ENCODE data around the gene RSF1. TPM values are rescaled to one million over a fixed set of nuclear protein-coding genes. Genes with fewer than 3 reads are reported as not detected.
A peak's percentile ranks its signal among the peaks of the same experiment; 100 is the strongest.

RSF1 gene
- total RNA-seq, 1 donor from 2014 or later: 45.3 TPM

- Mint-ChIP-seq H3K27me3 (no peaks in the 10 kb centered on the region), H3K4me1 (peaks cover 11% of the 10 kb centered on the region), H3K36me3 (ENCODE audit: low read depth) (peaks cover 41% of the 10 kb centered on the region), H3K27ac (no peak overlapping the region), H3K9me3 (peaks cover 7% of the 10 kb centered on the region), H3K4me3 (no peak overlapping the region)
- no peak for DNase-seq
- intact Hi-C loops (cut with micrococcal nuclease): no loop called here
Measured at GRCh38 chr11:77789061-77789730, 31.3 kb downstream of the RSF1 start.

DNA sequence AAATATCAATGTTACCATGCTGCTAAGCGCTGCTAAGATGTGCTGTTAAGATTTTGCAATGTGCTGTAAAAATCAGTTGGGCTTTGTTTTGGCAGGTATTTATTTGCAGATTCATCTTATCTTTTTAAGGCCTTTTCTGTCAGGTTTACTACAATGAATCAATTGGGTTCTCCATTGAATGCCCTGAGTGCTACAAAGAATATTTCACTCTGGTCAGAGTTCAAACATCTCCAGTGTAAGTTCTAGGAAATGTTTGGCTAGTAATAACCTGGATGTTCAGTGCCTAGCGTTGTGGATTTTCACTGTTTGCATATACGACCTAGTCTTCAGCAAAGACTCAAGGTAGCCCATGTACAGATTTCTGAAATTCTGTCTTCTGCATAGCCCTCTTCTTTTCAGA lies 36.0 kb downstream of the RSF1 start:
- intact Hi-C loops (cut with micrococcal nuclease): no loop called here
- peaks cover 10% of the 10 kb centered on the region for H3K36me3 Mint-ChIP-seq (ENCODE audit: low read depth)
- H3K9me3 Mint-ChIP-seq: no peaks in the 10 kb centered on the region
- peaks cover 8% of the 10 kb centered on the region for H3K4me1 Mint-ChIP-seq
- no peaks in the 10 kb centered on the region for H3K27me3 Mint-ChIP-seq
- H3K4me3 Mint-ChIP-seq: no peak overlapping the region
- H3K27ac Mint-ChIP-seq: no peak overlapping the region
- no peak for DNase-seq

DNA sequence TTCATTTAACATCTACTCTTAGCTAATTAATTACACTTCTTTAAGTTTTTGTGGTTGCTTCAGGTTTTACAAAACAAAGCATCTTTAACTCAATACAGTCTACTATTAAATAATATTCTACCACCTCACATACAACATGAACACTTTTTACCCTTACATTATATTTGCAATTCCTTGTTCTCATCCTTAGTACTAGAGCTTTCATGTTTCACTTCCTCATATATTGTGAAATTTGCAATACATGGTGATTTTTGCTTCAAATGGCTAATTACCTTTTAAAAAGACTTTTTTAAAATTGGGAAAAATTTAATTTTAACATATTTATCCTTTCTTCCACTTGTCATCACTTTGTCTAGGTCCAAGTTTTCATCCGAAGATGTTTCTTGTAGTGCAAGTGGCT lies 37.5 kb downstream of the RSF1 start:
- Mint-ChIP-seq H3K4me3 (no peak overlapping the region), H3K36me3 (ENCODE audit: low read depth) (peaks cover 5% of the 10 kb centered on the region), H3K27me3 (no peaks in the 10 kb centered on the region), H3K27ac (no peak overlapping the region), H3K4me1 (peaks cover 5% of the 10 kb centered on the region), H3K9me3 (no peaks in the 10 kb centered on the region)
- no peak for DNase-seq
- intact Hi-C loops (cut with micrococcal nuclease): no loop called here

GRCh38 chr11:77779935-77780334 lies 40.6 kb downstream of the RSF1 start:
- peak; percentile 41 for DNase-seq
- Mint-ChIP-seq H3K4me1 (peaks cover 8% of the 10 kb centered on the region), H3K27ac (no peak overlapping the region), H3K27me3 (no peaks in the 10 kb centered on the region), H3K4me3 (no peak overlapping the region), H3K36me3 (ENCODE audit: low read depth) (peaks cover 1% of the 10 kb centered on the region), H3K9me3 (no peaks in the 10 kb centered on the region)
- intact Hi-C loops (cut with micrococcal nuclease): no loop called here

DNA sequence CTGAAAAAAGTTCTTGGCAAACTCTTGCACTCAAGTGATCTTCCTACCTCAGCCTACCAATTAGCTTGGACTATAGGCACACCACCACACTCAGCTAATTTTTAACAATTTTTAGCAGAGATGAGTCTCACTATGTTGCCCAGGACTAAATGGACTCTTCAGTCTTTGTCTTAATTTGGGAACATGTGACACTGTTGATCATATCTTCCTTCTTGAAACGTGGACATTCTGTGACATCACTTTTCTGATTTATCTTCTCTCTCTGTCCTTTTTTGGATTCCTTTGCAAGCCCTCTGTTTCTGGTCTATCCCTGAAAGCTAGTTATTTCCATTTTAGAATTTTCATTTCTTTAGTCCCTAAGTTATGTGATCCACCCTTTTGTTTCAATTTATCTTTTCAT lies 42.0 kb downstream of the RSF1 start:
- Mint-ChIP-seq H3K36me3 (ENCODE audit: low read depth) (no peaks in the 10 kb centered on the region), H3K4me3 (no peak overlapping the region), H3K27me3 (no peaks in the 10 kb centered on the region), H3K27ac (no peak overlapping the region), H3K4me1 (peaks cover 8% of the 10 kb centered on the region), H3K9me3 (no peaks in the 10 kb centered on the region)
- no peak for DNase-seq
- intact Hi-C loops (cut with micrococcal nuclease): no loop called here

DNA sequence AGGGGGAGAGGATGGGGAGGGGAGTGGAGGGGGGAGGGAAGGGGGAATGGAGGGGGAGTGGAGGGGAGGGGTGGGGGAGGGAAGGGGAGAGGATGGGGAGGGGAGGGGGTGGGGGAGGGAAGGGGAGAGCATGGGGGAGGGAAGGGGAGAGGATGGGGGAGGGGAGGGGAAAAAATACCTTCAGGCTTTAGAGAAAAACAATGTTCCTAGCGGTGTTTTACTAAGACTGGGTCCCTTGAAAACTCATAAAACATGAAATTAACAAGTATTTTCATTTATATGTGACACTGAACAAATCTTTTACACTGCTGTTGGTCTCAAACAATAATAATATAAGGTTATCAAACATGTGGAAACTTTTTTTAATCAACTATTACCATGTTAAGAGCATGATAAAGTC lies 42.4 kb downstream of the RSF1 start:
- intact Hi-C loops (cut with micrococcal nuclease): no loop called here
- no peaks in the 10 kb centered on the region for H3K9me3 Mint-ChIP-seq
- peaks cover 8% of the 10 kb centered on the region for H3K4me1 Mint-ChIP-seq
- no peaks in the 10 kb centered on the region for H3K27me3 Mint-ChIP-seq
- H3K4me3 Mint-ChIP-seq: no peak overlapping the region
- no peak for DNase-seq
- H3K27ac Mint-ChIP-seq: no peak overlapping the region
- H3K36me3 Mint-ChIP-seq (ENCODE audit: low read depth): no peaks in the 10 kb centered on the region

DNA sequence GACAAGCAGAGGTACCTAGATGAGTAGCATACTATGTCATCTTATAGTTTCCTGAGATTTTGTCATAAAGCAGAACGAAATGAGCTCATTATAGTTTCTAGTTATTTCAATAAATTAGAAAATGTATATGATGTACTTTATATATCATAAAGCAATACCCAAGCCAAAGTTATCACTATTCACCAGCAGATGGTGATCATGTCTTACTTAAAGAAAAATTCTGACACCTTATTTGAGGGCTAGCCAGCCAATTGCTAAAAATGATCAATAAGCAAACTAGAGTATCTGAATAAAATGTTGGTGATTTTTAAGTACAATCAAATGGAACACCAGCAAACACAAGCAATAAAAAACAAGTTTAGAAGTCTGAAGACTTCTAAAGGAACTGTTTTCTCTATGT lies 44.1 kb downstream of the RSF1 start:
- Mint-ChIP-seq H3K36me3 (ENCODE audit: low read depth) (no peaks in the 10 kb centered on the region), H3K27me3 (no peaks in the 10 kb centered on the region), H3K4me3 (no peak overlapping the region), H3K9me3 (no peaks in the 10 kb centered on the region), H3K27ac (no peak overlapping the region), H3K4me1 (peaks cover 10% of the 10 kb centered on the region)
- intact Hi-C loops (cut with micrococcal nuclease): loop anchor here (1.0 kb wide), 1 partner anchor 224 kb away; no protein-coding TSS in a partner anchor
- DNase-seq: no peak

DNA sequence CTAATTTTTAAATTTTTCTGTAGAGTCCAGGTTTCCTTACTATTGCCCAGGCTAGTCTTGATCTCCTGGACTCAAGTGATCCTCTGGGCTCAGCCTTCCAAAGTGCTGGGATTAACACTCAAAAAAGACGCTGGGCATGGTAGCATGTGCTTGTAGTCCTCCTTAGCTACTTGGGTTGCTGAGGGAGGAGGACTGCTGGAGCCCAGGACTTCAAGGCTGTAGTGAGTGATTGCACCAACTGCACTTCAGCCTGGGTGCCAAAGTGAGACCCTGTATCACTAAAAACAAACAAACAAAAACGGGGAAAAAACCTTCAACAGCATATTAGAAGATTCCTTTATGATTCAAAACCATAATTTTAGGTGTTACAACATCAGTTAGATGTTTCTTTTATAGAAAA lies 44.6 kb downstream of the RSF1 start:
- intact Hi-C loops (cut with micrococcal nuclease): loop anchor here (1.0 kb wide), 1 partner anchor 224 kb away; no protein-coding TSS in a partner anchor
- H3K4me3 Mint-ChIP-seq: no peak overlapping the region
- no peaks in the 10 kb centered on the region for H3K27me3 Mint-ChIP-seq
- H3K4me1 Mint-ChIP-seq: peaks cover 15% of the 10 kb centered on the region
- H3K9me3 Mint-ChIP-seq: no peaks in the 10 kb centered on the region
- no peak for DNase-seq
- H3K27ac Mint-ChIP-seq: no peak overlapping the region
- H3K36me3 Mint-ChIP-seq (ENCODE audit: low read depth): no peaks in the 10 kb centered on the region

DNA sequence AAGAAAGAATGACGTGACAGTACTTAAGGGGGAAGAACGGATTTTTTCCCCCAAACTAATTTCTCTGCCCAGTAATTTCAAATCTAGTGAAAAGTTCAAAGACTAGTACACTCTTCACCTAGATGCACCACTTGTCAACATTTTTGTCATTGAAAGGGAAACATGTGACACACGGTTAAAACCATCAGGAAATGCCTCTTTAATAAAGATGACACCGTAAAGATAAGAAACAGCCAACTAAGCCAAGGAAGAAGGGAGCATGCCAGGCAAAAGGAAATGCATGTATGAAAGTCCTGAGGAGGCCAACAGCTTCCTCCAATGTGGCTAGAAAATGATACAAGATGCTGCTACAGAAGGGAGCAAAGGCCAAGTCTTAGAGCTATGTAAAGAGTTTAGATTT lies 49.4 kb downstream of the RSF1 start:
- no peaks in the 10 kb centered on the region for H3K36me3 Mint-ChIP-seq (ENCODE audit: low read depth)
- peak overlapping the region; percentile 3 for H3K27ac Mint-ChIP-seq
- H3K27me3 Mint-ChIP-seq: no peaks in the 10 kb centered on the region
- DNase-seq: no peak
- no peak overlapping the region for H3K4me3 Mint-ChIP-seq
- H3K4me1 Mint-ChIP-seq: peaks cover 14% of the 10 kb centered on the region
- intact Hi-C loops (cut with micrococcal nuclease): no loop called here
- no peaks in the 10 kb centered on the region for H3K9me3 Mint-ChIP-seq

DNA sequence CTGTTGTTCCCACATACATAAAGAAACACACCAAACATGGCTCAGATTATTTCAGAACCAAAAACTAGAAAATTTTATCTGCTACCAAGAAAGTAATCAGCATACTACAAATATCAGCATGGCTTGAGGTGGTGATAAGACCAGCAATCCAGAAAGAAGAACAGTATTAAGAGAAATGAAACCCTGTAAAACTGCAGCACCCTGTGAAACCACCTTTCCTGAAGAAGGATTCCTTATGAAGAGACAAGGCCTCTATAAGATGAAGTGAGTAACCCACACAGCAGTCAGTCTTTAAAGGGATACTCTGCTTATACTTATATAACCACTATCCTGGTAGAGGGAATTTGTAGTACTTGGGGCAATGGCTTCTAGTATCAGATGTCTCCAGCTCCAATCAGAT lies 49.9 kb downstream of the RSF1 start:
- Mint-ChIP-seq H3K27ac (no peak overlapping the region), H3K27me3 (no peaks in the 10 kb centered on the region), H3K4me3 (no peak overlapping the region), H3K9me3 (no peaks in the 10 kb centered on the region), H3K4me1 (peaks cover 14% of the 10 kb centered on the region), H3K36me3 (ENCODE audit: low read depth) (no peaks in the 10 kb centered on the region)
- intact Hi-C loops (cut with micrococcal nuclease): no loop called here
- no peak for DNase-seq

GRCh38 chr11:77762426-77762825 lies 58.1 kb downstream of the RSF1 start:
- intact Hi-C loops (cut with micrococcal nuclease): no loop called here
- peak overlapping the region; percentile 4 for H3K27ac Mint-ChIP-seq
- H3K4me1 Mint-ChIP-seq: peaks cover 6% of the 10 kb centered on the region
- no peak overlapping the region for H3K4me3 Mint-ChIP-seq
- no peaks in the 10 kb centered on the region for H3K27me3 Mint-ChIP-seq
- DNase-seq: no peak
- H3K36me3 Mint-ChIP-seq (ENCODE audit: low read depth): peaks cover 26% of the 10 kb centered on the region
- no peaks in the 10 kb centered on the region for H3K9me3 Mint-ChIP-seq

DNA sequence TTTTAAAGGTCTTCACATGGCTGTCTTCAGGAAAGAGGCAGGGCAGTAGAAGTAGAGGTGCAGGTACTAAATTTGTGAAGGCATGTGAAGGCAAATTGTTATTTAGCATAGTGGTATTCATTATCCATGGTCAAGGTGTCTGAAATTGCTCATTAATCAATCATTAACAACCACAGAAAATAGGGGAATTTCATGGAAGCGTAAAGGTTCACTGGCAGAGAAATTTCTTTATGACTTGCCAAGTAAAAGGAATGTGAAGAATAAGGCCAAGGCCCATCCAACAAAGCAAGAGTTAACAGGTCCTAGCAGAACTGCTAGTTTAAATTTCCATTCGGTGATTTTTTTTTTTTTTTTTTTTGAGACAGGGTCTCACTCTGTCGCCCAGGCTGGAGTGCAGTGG lies 59.0 kb downstream of the RSF1 start:
- DNase-seq: no peak
- Mint-ChIP-seq H3K9me3 (no peaks in the 10 kb centered on the region), H3K27ac (no peak overlapping the region), H3K36me3 (ENCODE audit: low read depth) (peaks cover 26% of the 10 kb centered on the region), H3K4me1 (peaks cover 6% of the 10 kb centered on the region), H3K27me3 (no peaks in the 10 kb centered on the region), H3K4me3 (no peak overlapping the region)
- intact Hi-C loops (cut with micrococcal nuclease): no loop called here

DNA sequence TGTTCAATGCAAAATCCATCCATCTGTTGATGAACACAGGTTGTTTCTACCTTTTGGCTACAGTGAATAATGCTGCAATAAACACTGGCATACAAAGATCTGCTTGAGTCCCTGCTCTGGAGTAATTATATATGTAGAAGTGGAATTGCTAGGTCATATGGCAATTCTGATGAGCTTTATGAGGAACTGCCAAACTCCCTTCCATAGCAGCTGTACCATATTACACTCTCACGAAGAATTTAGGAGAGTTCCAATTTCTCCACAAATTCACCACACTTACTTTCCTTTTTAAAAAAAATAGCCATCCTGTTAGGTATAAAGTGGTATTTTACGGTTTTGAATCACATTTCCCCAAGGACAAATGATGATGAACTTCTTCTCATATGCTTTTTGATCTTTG lies 62.2 kb downstream of the RSF1 start:
- no peaks in the 10 kb centered on the region for H3K9me3 Mint-ChIP-seq
- intact Hi-C loops (cut with micrococcal nuclease): no loop called here
- no peak overlapping the region for H3K4me3 Mint-ChIP-seq
- peaks cover 2% of the 10 kb centered on the region for H3K4me1 Mint-ChIP-seq
- no peaks in the 10 kb centered on the region for H3K27me3 Mint-ChIP-seq
- H3K27ac Mint-ChIP-seq: no peak overlapping the region
- DNase-seq: no peak
- peaks cover 28% of the 10 kb centered on the region for H3K36me3 Mint-ChIP-seq (ENCODE audit: low read depth)

DNA sequence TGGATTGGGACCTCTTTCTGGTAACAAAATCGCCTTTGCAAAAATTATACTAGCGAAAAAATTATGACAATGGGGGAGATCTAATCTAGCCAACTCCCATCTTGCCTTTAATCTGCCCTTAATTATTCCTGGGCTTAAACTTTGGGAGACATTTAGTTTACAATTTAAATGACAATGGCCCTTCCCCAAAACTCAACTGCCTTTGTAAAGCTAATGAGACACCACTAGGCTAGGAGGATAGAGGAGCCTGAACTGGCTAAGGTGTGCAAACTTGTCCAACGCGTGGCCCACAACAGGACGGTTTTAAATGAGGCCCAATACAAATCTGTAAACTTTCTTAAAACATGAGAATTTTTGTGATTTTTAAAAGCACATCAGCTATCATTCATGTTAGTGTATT lies 67.3 kb downstream of the RSF1 start:
- Mint-ChIP-seq H3K9me3 (no peaks in the 10 kb centered on the region), H3K36me3 (ENCODE audit: low read depth) (peaks cover 15% of the 10 kb centered on the region), H3K4me1 (no peaks in the 10 kb centered on the region), H3K4me3 (no peak overlapping the region), H3K27ac (no peak overlapping the region), H3K27me3 (no peaks in the 10 kb centered on the region)
- DNase-seq: no peak
- intact Hi-C loops (cut with micrococcal nuclease): no loop called here

- Mint-ChIP-seq H3K4me1 (no peaks in the 10 kb centered on the region), H3K4me3 (no peak overlapping the region), H3K36me3 (ENCODE audit: low read depth) (peaks cover 15% of the 10 kb centered on the region), H3K27me3 (no peaks in the 10 kb centered on the region), H3K9me3 (no peaks in the 10 kb centered on the region), H3K27ac (no peak overlapping the region)
- no peak for DNase-seq
- intact Hi-C loops (cut with micrococcal nuclease): no loop called here
Measured at GRCh38 chr11:77752516-77752915, 68.0 kb downstream of the RSF1 start.
